HG03342 (cell line): ENCODE results near the gene ADAMTS16.

Source experiments
- ATAC-seq: cut with Tn5 transposase; IDR thresholded peaks from one replicate; pipeline ENCODE4 v1.9.1; 2021; ENCODE audit warnings: mild to moderate bottlenecking, moderate library complexity; ENCODE audit not compliant: unreplicated experiment

Gene ADAMTS16

DNA sequence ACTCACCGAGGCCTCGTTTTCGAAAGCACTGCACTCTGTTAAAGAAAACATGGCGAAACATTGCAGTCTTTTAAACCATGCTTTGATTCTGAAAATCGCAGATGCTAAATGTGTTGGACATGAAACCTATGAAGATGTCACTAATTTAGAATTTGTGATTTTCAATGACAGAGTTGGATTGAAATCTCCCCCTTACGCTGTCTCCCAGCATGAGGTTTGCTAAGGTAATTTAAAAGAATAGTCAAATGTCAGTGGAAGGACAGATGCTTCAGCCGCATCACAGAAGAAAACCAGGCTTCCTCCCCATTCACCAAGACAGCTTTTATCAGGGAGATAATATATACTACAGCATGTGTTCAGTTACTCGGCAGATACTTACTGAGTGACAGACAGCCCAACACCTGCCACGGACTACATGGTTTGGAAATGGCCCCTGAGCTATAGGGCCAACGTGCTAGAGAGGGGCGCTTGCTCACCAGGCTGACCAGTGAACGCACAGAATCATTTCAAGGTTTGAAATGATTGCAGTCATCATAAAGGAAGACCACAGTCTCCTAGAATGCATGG, 136.9 kb downstream of the ADAMTS16 start:
- no peak for ATAC-seq

DNA sequence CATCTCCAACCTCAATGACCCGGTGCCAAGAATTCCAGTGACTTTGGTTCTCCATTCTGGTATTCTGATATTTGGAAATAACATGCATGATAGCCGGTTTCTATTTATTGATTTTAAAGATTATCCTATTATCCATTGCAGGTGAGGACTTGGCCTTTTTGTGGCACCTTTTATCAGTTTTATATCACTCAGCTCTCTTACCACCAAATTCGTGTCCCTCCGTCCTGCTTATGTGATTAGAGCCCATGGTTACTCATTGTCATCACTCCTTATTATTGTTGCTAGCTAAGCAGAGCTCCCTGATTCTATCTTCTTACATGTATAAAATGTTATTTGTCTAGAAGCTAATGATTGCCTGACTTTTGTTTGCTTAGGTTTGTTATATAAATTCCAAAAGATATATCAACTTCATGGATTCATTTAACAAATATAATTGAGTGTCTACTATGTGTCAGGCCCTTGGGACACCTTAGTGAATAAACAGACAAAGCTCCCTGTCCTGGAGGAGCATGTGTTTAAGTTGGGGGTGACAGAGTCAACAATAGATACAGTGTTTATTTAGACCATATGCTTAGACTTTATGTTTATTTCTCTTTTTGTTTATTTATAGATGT, 138.2 kb downstream of the ADAMTS16 start:
- no peak for ATAC-seq

- ATAC-seq, result no peak
Measured at GRCh38 chr5:5278815-5279381, 138.8 kb downstream of the ADAMTS16 start.

- ATAC-seq, result no peak
Measured at GRCh38 chr5:5285906-5286305, 145.8 kb downstream of the ADAMTS16 start.

DNA sequence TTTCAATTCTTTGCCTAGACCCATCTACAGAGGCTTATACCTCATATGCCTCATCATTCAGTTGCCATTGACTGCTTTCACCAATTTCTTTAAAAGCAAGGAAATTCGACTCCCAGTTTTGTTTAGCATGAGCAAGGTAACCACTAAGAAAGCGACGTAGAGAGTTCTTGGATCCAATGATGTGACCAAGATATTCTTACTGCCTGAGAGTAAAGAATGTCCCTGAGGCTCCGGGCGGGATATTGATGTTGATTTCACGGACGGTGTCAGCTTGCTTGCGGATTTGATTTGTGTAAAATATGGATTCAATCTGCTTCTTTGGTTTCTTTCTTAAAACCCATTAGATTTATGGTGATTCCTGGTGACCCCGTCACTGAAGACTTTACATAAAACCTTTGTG, 147.3 kb downstream of the ADAMTS16 start:
- ATAC-seq, result no peak

DNA sequence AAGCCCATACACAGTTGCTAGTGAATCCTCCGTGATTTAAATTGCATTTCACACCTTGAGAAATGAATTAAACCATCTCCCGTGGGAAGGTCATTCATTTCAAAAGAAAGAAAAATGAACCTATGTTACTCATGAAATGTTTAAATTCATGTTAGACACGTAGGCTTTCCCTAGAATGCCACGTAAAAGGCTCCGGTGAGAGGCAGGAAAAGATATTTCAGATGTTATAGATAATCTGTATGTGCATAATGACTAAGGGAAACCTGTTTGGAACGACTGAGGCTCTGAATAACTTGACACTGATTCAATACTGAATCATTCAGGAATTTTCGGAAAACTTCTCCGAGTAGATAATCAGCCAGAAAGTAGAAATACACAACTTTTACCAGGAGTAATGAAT, 148.1 kb downstream of the ADAMTS16 start:
- ATAC-seq, result no peak

GRCh38 chr5:5289537-5289936, 149.4 kb downstream of the ADAMTS16 start:
- no peak for ATAC-seq

- no peak for ATAC-seq
Measured at GRCh38 chr5:5290674-5291334, 150.7 kb downstream of the ADAMTS16 start.

DNA sequence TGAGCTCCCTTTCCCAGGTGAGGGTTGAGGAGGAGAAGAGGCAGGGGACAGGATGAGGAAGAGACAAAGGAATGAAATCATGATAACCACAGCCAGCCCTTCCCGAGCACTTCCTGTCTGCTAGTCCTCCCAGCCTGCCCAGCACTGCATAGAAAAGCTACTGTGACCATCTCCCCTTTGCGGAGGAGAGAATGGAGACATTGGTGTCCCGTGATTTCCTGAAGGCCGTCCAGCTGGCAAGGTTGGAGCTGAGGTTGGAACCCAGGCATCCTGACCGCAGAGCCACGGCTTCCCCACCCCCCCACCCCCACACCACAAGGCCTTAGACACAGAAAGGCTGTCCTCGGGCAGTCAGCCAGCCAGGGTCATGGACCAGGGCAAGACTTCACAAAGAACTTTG, 151.2 kb downstream of the ADAMTS16 start:
- ATAC-seq, result no peak

- ATAC-seq, result no peak
Measured at GRCh38 chr5:5293029-5293428, 152.9 kb downstream of the ADAMTS16 start.

DNA sequence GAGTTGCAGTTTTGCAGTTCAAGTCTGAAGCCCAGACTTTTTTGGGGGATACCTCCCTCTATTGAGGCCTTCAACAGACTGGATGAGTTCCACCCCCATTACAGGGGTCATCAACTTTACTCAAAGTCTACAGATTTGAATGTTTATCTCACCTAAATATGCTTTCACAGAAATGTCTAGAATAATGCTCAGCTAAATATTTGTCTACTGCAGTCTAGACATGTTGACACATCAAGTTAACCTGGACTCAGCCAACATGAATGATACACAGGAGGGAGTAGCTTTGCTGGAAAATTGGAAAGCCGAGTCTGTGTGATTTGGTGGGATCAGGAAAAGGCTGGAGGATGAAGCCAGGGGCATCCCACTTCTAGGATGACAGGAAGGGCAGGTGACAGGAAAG, 154.3 kb downstream of the ADAMTS16 start:
- no peak for ATAC-seq

GRCh38 chr5:5295351-5295750, 155.2 kb downstream of the ADAMTS16 start:
- ATAC-seq, result no peak

DNA sequence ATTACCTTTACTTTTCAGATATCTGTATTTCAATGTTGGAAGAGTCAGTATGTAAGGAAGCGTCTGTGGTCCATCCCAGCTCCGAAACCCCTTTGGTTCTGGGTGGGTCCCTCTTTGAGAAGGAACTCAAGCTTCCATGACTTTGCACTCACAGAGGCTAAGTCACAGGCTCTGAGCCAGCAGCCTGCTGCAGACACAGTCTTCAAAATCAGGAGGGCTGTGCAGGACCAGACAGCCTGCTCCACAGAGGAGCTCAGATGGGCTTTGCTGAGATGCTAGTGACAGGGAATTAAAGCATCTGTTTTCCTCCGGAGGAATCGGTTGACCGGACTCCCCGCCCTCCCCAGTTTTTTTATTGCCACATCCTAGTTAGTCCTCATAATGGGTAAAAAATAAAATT, 155.9 kb downstream of the ADAMTS16 start:
- no peak for ATAC-seq

DNA sequence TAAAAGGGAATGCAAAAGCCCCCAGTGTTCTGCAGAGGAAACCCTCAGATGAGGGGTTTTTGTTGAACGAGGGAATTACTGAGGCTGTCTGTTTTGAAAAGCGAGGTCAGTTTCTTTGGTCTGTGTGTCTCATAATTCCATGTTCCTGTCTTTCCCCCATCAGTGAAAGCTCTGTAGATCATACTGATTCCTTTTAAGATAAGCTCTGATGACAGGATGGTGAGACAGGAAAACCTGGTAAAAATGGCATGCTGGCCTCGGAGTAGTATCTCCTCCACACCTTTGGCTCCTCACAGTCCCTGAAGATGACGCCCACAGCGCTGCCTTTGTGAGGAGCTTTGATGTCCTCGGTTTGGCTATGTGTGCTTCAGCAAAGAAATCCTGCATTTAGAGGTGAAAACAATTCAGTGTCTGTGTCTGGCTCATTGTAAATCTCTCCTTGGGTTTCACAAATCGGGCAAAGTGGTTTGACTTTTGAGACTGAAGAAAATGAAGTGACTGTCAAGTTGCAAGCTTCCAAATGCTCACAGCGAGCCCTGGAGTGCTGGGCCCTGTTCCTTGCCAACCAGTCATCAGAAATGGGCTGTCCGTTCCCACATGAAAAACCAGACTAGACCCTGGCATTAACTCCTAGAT, 157.4 kb downstream of the ADAMTS16 start:
- ATAC-seq, result no peak

- no peak for ATAC-seq
Measured at GRCh38 chr5:5298068-5298633, 158.0 kb downstream of the ADAMTS16 start.

DNA sequence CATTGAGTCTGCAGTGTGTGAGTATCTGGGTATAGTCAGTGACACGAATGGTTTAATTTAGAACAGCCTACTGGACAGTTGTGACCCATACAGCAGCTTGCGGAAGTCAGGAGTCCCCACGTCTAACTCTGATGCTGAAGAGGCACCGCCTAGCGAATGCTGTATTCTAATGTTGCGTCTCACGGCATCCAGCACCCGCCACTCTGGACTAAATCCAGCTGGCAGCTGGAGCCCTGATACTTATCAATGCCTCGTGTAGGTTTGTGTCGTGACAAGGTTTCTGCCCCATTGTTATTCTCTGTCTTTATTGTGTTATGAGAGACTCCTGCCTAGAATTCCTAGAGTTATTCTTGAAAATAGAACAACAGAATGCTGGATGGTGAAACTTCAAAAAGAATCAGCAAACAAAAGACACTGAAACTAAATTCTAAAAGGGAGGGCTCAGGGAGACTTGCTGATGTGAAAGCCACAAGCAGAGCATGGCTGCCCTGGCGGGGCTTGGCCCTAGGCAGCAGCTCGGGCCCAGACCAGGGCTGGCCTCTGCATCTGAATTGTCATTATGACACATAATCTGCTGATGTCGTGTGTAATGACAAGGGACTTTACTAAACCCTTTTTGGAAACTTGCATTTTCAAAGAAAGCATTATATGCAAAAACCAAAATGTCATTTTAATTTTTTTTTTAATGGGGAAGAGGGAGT, 158.9 kb downstream of the ADAMTS16 start:
- ATAC-seq, result no peak

DNA sequence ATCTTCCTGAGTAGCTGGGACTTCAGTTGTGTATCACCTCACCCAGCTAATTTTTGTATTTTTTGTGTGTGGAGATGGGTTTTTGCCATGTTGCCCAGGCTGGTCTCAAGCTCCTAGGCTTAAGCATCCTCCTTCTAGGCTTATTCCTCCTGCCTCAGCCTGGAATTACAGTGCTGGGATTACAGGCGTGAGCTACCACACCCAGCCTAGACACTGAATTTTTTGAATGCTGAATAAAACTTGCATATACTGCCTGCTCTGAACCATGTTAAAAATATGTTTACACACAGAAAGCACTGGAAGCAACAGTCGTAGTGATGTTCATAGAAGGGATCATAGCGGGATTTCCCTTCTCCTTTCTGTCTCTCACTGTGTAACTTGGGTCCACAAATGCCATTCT, 161.0 kb downstream of the ADAMTS16 start:
- no peak for ATAC-seq

DNA sequence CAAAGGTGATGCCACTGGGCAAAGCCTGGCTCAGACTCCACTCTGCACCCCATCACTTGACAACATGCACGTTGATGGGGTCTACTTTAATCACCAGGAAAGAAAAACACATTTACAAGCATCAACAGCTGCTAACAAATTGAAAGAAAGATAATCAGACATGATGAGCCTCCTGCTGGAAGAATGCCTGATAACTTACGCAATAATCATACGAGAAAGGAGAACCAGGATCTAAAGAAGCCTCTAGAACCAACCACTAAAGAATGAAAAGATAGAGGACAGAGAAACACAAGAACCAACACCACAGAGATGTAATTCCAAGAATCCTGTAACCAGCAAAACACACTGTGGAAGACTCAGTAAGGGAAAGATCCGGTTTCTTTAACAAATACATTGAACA, 162.1 kb downstream of the ADAMTS16 start:
- ATAC-seq, result no peak

- no peak for ATAC-seq
Measured at GRCh38 chr5:5303242-5303641, 163.1 kb downstream of the ADAMTS16 start.

DNA sequence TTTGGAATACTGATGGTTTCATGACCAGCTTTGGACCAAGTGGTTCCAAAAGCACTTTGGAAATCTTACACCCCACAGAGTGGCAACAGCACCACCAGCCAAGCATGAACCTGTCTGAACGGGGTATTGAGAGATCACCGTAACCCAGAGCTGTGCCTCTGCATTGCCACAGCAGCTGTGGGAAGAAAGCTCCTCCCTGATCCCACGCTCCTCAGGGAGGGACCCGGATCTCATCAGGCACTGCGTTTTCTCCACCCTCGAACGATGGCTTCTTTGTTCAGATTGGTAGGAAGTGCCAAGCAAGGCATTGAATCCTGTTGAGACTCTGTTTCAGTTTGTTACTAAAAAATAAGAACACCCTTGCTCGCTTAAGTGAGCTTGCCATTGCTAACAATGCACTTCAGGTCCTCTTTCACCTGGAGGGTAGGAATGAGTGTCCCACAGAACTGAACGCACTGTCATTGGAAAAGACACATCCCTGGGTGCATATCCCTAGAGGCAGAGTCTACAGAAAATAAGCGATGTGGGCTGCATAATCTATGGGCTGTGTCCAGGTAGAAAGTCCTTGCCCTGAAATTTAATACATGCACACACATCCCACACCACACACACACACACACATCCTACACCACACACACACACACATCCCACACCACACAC, 164.4 kb downstream of the ADAMTS16 start:
- no peak for ATAC-seq
